Stimulated activated CD4-positive, alpha-beta T cell treated with anti-CD3 and anti-CD28 coated beads, Interleukin-12 subunit alpha, Interleukin-12 subunit beta, amount 100 ng/mL, for 24 hours (primary cell): ENCODE results near the gene ODAD3.

Experiments
- DNase-seq, 2 experiments: peaks; one replicate each; pipeline ENCODE4 v3.0.0-alpha.2; 2020; ENCODE audit warnings: low read depth in 2 of 2

Gene ODAD3

GRCh38 chr19:11375143-11375948 lies 59.6 kb downstream of the ODAD3 start:
- DNase-seq: peak; percentile 26 to 56

- peak; percentile 91 to 95 for DNase-seq
Observed at GRCh38 chr19:11374433-11375142, 60.3 kb downstream of the ODAD3 start, which contains the start of gene SWSAP1. TSS of gene SWSAP1 (plus strand) at chr19:11374666. CDS start at chr19:11374681, 15 bp downstream.

- DNase-seq: no peak
Observed at GRCh38 chr19:11373885-11374432, 61.0 kb downstream of the ODAD3 start.

GRCh38 chr19:11373166-11373884 lies 61.6 kb downstream of the ODAD3 start:
- no peak for DNase-seq

GRCh38 chr19:11370744-11371143 lies 64.2 kb downstream of the ODAD3 start:
- no peak for DNase-seq
